ENCODE results near the gene CGAS.

CGAS gene

GRCh38 chr6:73389854-73390253, 62.2 kb downstream of the CGAS start:
- Histone ChIP-seq H3K9me2 (replicated peaks; ENCODE audit: control insufficient read depth, low read length) (no peaks in the 10 kb centered on the region), H3K9me3 (ENCODE audit: control insufficient read depth, insufficient read depth, low read length) (no peaks in the 10 kb centered on the region), H4K20me1 (ENCODE audit: control insufficient read depth, insufficient read depth, low read depth, low read length) (no peaks in the 10 kb centered on the region), H3F3A (ENCODE audit: control insufficient read depth, insufficient read depth) (no peaks in the 10 kb centered on the region), H3K36me3 (ENCODE audit: control insufficient read depth, low read length) (no peaks in the 10 kb centered on the region), H3K4me2 (ENCODE audit: low read length) (no peak overlapping the region), H3K27ac (ENCODE audit: low read depth, low read length) (no peak overlapping the region), H3K27me3 (ENCODE audit: control insufficient read depth, low read length) (peaks cover 13% of the 10 kb centered on the region), H3K4me3 (ENCODE audit: low read length) (no peak overlapping the region), H3K79me2 (ENCODE audit: control insufficient read depth, low read length) (no peaks in the 10 kb centered on the region), H3K4me1 (ENCODE audit: control insufficient read depth, low read length) (peaks cover 6% of the 10 kb centered on the region)
- no peak for TF ChIP-seq EZH2phosphoT487 (IDR thresholded peaks at IDR 0.05; ENCODE audit: borderline replicate concordance, low read length)
- no peak for TF ChIP-seq CTCF (IDR thresholded peaks at IDR 0.05; ENCODE audit: low read depth, low read length, poor library complexity, severe bottlenecking)

- H3K9me3 ChIP-seq (ENCODE audit: control insufficient read depth, insufficient read depth, low read length) = no peaks in the 10 kb centered on the region
- no peaks in the 10 kb centered on the region for H4K20me1 ChIP-seq (ENCODE audit: control insufficient read depth, insufficient read depth, low read depth, low read length)
- H3K4me2 ChIP-seq (ENCODE audit: low read length) = peak overlapping the region; percentile 57
- no peaks in the 10 kb centered on the region for H3K9me2 ChIP-seq (replicated peaks; ENCODE audit: control insufficient read depth, low read length)
- H3K79me2 ChIP-seq (ENCODE audit: control insufficient read depth, low read length) = no peaks in the 10 kb centered on the region
- H3K36me3 ChIP-seq (ENCODE audit: control insufficient read depth, low read length) = no peaks in the 10 kb centered on the region
- H3F3A ChIP-seq (ENCODE audit: control insufficient read depth, insufficient read depth) = no peaks in the 10 kb centered on the region
- H3K27me3 ChIP-seq (ENCODE audit: control insufficient read depth, low read length) = peaks cover 13% of the 10 kb centered on the region
- H3K4me3 ChIP-seq (ENCODE audit: low read length) = peak overlapping the region; percentile 65
- peaks cover 6% of the 10 kb centered on the region for H3K4me1 ChIP-seq (ENCODE audit: control insufficient read depth, low read length)
- H3K27ac ChIP-seq (ENCODE audit: low read depth, low read length) = no peak overlapping the region
- TF ChIP-seq EZH2phosphoT487 (IDR thresholded peaks at IDR 0.05; ENCODE audit: borderline replicate concordance, low read length) = no peak
- peak; percentile 39 for TF ChIP-seq CTCF (IDR thresholded peaks at IDR 0.05; ENCODE audit: low read depth, low read length, poor library complexity, severe bottlenecking)
Observed at GRCh38 chr6:73388800-73389512, 63.1 kb downstream of the CGAS start.

GRCh38 chr6:73388433-73388799, 63.7 kb downstream of the CGAS start:
- Histone ChIP-seq H3K4me2 (ENCODE audit: low read length) (peak overlapping the region; percentile 57), H3K27ac (ENCODE audit: low read depth, low read length) (no peak overlapping the region), H3K4me1 (ENCODE audit: control insufficient read depth, low read length) (peaks cover 6% of the 10 kb centered on the region), H3K36me3 (ENCODE audit: control insufficient read depth, low read length) (no peaks in the 10 kb centered on the region), H3K9me2 (replicated peaks; ENCODE audit: control insufficient read depth, low read length) (no peaks in the 10 kb centered on the region), H3F3A (ENCODE audit: control insufficient read depth, insufficient read depth) (no peaks in the 10 kb centered on the region), H3K9me3 (ENCODE audit: control insufficient read depth, insufficient read depth, low read length) (no peaks in the 10 kb centered on the region), H4K20me1 (ENCODE audit: control insufficient read depth, insufficient read depth, low read depth, low read length) (no peaks in the 10 kb centered on the region), H3K79me2 (ENCODE audit: control insufficient read depth, low read length) (no peaks in the 10 kb centered on the region), H3K27me3 (ENCODE audit: control insufficient read depth, low read length) (peaks cover 13% of the 10 kb centered on the region), H3K4me3 (ENCODE audit: low read length) (peak overlapping the region; percentile 65)
- no peak for TF ChIP-seq EZH2phosphoT487 (IDR thresholded peaks at IDR 0.05; ENCODE audit: borderline replicate concordance, low read length)
- no peak for TF ChIP-seq CTCF (IDR thresholded peaks at IDR 0.05; ENCODE audit: low read depth, low read length, poor library complexity, severe bottlenecking)

Data from DOHH2 (cell line).